SKM-1 treated with dmso at 0.1 percent for 144 hours (cell line): Measurements from ENCODE around the gene TCAF1.
"Not testable (repeated sequence)": the region's sequence is repeated elsewhere in the genome, so short reads cannot be mapped to it uniquely, and the experiment has no call there.

Source experiments
- DNase-seq: peaks from one replicate; lab custom pipeline; 2025; ENCODE audit not compliant: unreplicated experiment; lab: John Stamatoyannopoulos, UW

TCAF1 gene

GRCh38 chr7:143855443-143855842, 46.5 kb downstream of the TCAF1 start:
- DNase-seq, result not testable (repeated sequence)

GRCh38 chr7:143850682-143851081, 51.3 kb downstream of the TCAF1 start:
- DNase-seq, result no peak

GRCh38 chr7:143849785-143850479, 52.0 kb downstream of the TCAF1 start:
- no peak for DNase-seq

- no peak for DNase-seq
Observed at GRCh38 chr7:143848192-143848591, 53.8 kb downstream of the TCAF1 start.

GRCh38 chr7:143846692-143847091, 55.3 kb downstream of the TCAF1 start:
- no peak for DNase-seq

GRCh38 chr7:143841696-143842095, 60.3 kb downstream of the TCAF1 start:
- not testable (repeated sequence) for DNase-seq

GRCh38 chr7:143840062-143840461, 61.9 kb downstream of the TCAF1 start:
- not testable (repeated sequence) for DNase-seq

GRCh38 chr7:143837223-143837622, 64.8 kb downstream of the TCAF1 start:
- DNase-seq, result not testable (repeated sequence)

- peak; percentile 46 for DNase-seq
Observed at GRCh38 chr7:143836622-143837021, 65.4 kb downstream of the TCAF1 start.

- not testable (repeated sequence) for DNase-seq
Observed at GRCh38 chr7:143836088-143836487, 65.9 kb downstream of the TCAF1 start.

GRCh38 chr7:143826578-143826977, 75.4 kb downstream of the TCAF1 start:
- not testable (repeated sequence) for DNase-seq

GRCh38 chr7:143824295-143825135, 77.5 kb downstream of the TCAF1 start:
- not testable (repeated sequence) for DNase-seq

GRCh38 chr7:143823634-143824294, 78.2 kb downstream of the TCAF1 start:
- not testable (repeated sequence) for DNase-seq

- DNase-seq, result not testable (repeated sequence)
Observed at GRCh38 chr7:143821392-143822277, 80.3 kb downstream of the TCAF1 start.

GRCh38 chr7:143817873-143818272, 84.1 kb downstream of the TCAF1 start:
- not testable (repeated sequence) for DNase-seq

- DNase-seq, result not testable (repeated sequence)
Observed at GRCh38 chr7:143816471-143817133, 85.4 kb downstream of the TCAF1 start.

- not testable (repeated sequence) for DNase-seq
Observed at GRCh38 chr7:143810639-143811038, 91.3 kb downstream of the TCAF1 start.

- not testable (repeated sequence) for DNase-seq
Observed at GRCh38 chr7:143806664-143807071, 95.3 kb downstream of the TCAF1 start.
